Measurements from ENCODE around the gene LRP1B. TPM values are rescaled to one million over a fixed set of nuclear protein-coding genes. Genes with fewer than 3 reads are reported as not detected.
A peak's percentile ranks its signal among the peaks of the same experiment; 100 is the strongest.

Gene LRP1B
- total RNA-seq, 1 donor from 2014 or later = 0.25 TPM

DNA sequence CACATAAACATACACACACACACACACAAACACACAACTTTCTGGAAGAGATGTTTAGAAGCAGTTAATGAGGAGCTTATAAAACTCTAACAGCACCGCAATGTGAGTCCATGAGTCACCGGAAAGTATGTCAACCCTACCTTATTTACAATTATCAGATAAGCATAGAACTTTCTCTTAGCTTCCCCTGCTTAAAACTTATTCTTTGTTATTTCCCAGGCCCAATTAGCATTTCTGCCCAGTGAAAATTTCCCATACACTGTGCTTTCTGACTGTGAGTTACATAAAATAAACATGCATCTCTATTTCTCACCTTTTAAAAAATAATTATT lies 737.6 kb downstream of the LRP1B start:
- no peak for DNase-seq (ENCODE audit: low spot score)
- TF ChIP-seq, protein P1, sequence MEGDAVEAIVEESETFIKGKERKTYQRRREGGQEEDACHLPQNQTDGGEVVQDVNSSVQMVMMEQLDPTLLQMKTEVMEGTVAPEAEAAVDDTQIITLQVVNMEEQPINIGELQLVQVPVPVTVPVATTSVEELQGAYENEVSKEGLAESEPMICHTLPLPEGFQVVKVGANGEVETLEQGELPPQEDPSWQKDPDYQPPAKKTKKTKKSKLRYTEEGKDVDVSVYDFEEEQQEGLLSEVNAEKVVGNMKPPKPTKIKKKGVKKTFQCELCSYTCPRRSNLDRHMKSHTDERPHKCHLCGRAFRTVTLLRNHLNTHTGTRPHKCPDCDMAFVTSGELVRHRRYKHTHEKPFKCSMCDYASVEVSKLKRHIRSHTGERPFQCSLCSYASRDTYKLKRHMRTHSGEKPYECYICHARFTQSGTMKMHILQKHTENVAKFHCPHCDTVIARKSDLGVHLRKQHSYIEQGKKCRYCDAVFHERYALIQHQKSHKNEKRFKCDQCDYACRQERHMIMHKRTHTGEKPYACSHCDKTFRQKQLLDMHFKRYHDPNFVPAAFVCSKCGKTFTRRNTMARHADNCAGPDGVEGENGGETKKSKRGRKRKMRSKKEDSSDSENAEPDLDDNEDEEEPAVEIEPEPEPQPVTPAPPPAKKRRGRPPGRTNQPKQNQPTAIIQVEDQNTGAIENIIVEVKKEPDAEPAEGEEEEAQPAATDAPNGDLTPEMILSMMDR (IDR thresholded peaks at IDR 0.05) = no peak
- Mint-ChIP-seq H3K36me3 (ENCODE audit: low read depth) (no peaks in the 10 kb centered on the region), H3K27me3 (ENCODE audit: low read depth) (no peaks in the 10 kb centered on the region), H3K9me3 (ENCODE audit: low read depth) (no peaks in the 10 kb centered on the region), H3K4me3 (ENCODE audit: unreplicated experiment) (no peak overlapping the region), H3K4me1 (ENCODE audit: low read depth) (peaks cover 16% of the 10 kb centered on the region), H3K27ac (ENCODE audit: unreplicated experiment) (peak overlapping the region; percentile 80)

DNA sequence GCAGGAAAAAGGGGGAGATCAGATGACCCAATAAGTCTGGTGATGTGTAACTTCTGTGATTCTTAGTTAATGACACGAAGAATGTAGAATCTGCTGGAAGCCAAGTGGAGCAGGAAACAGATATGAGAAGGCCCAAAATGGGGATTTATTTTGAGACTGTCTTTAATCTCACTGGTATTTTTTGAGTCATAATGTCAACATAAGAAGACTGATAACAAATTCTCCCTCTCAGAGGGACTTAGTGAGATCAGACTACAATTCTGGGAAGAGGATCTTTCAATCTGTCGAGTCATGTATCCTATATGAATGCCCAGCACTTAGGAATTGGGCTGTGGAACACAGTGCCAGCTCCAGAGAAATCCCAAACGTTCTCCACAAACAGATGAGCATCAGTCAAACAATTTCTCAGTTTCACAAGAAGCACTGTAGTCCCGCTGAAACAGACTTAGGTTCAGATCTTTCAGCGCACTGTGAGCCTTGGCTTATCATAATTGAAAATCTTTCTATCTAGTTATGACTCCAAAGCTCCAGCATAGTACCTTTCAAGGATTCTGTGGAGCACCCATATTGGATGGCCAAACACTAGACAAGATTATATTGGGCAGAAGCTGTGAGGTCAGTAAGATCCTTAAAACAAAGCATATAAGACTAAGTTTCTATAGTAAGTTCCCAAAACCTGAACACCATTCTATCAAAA lies 738.2 kb downstream of the LRP1B start:
- H3K4me1 Mint-ChIP-seq (ENCODE audit: low read depth) = peaks cover 16% of the 10 kb centered on the region
- no peaks in the 10 kb centered on the region for H3K36me3 Mint-ChIP-seq (ENCODE audit: low read depth)
- no peak for DNase-seq (ENCODE audit: low spot score)
- TF ChIP-seq, protein P1 (IDR thresholded peaks at IDR 0.05) = no peak
- H3K27ac Mint-ChIP-seq (ENCODE audit: unreplicated experiment) = peak overlapping the region; percentile 80
- no peak overlapping the region for H3K4me3 Mint-ChIP-seq (ENCODE audit: unreplicated experiment)
- H3K27me3 Mint-ChIP-seq (ENCODE audit: low read depth) = no peaks in the 10 kb centered on the region
- H3K9me3 Mint-ChIP-seq (ENCODE audit: low read depth) = no peaks in the 10 kb centered on the region

DNA sequence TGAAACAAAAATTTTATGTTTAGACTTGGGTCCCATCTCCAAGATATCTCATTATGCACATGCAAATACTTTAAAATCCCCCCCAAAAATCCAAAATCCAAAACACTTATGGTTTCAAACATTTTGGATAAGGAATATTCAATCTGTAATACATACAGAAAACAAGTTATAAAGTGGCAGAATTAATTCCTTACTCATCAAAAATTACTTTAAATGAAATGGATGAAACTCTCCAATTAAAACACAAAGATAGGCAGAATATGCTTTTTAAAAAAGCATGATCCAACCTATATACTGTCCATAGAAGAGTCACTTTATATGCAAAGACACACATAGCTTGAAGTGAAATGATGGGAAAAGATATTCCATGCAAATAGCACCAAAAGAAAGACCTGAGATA lies 744.6 kb downstream of the LRP1B start:
- DNase-seq (ENCODE audit: low spot score) = no peak
- peaks cover 4% of the 10 kb centered on the region for H3K9me3 Mint-ChIP-seq (ENCODE audit: low read depth)
- H3K27me3 Mint-ChIP-seq (ENCODE audit: low read depth) = no peaks in the 10 kb centered on the region
- no peak overlapping the region for H3K27ac Mint-ChIP-seq (ENCODE audit: unreplicated experiment)
- no peak overlapping the region for H3K4me3 Mint-ChIP-seq (ENCODE audit: unreplicated experiment)
- TF ChIP-seq, protein P1 (IDR thresholded peaks at IDR 0.05) = no peak
- H3K36me3 Mint-ChIP-seq (ENCODE audit: low read depth) = no peaks in the 10 kb centered on the region
- H3K4me1 Mint-ChIP-seq (ENCODE audit: low read depth) = no peaks in the 10 kb centered on the region

DNA sequence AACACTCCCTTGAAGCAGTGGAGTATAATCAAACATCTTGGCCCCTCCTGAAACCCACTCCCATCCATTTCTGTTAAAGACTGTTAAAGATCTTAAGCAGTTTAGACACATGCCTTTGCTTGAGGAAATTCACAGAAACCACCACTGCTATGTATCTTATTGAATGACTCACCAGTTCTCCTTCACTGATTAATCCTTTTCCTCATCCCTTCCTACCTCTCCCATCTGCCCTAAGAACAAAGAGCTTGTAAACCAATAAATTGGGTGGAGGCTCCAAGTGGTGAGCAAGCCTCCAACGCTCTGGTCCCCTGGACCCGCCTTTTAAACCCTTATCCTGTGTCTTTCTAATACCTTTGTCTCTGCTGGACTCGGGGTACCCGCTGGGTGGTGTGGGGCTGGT lies 746.1 kb downstream of the LRP1B start:
- DNase-seq (ENCODE audit: low spot score) = no peak
- Mint-ChIP-seq H3K36me3 (ENCODE audit: low read depth) (no peaks in the 10 kb centered on the region), H3K4me1 (ENCODE audit: low read depth) (no peaks in the 10 kb centered on the region), H3K27ac (ENCODE audit: unreplicated experiment) (no peak overlapping the region), H3K9me3 (ENCODE audit: low read depth) (peaks cover 4% of the 10 kb centered on the region), H3K27me3 (ENCODE audit: low read depth) (no peaks in the 10 kb centered on the region), H3K4me3 (ENCODE audit: unreplicated experiment) (no peak overlapping the region)
- TF ChIP-seq, protein P1 (IDR thresholded peaks at IDR 0.05) = no peak

DNA sequence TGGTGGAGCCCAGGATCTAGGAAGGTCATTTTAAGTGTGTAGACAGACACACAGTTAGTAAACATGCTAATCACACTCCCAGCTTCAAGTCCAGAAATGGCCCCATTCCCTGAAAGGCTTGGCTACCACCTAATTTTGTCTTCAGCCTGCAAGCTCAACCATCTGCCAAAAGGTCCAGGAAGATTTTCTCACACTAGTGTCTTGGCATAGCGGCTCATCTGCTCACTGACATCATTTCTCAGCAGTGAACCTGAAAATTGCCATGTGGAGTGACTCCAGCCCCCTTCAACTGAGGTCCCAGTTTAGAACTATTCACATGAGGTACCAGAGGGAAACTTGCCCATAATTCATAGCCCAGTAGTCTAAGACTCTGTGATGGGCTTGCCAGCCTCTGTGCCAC lies 748.9 kb downstream of the LRP1B start:
- no peak for DNase-seq (ENCODE audit: low spot score)
- TF ChIP-seq, protein P1 (IDR thresholded peaks at IDR 0.05) = no peak
- no peak overlapping the region for H3K27ac Mint-ChIP-seq (ENCODE audit: unreplicated experiment)
- no peak overlapping the region for H3K4me3 Mint-ChIP-seq (ENCODE audit: unreplicated experiment)
- H3K9me3 Mint-ChIP-seq (ENCODE audit: low read depth) = peaks cover 14% of the 10 kb centered on the region
- H3K36me3 Mint-ChIP-seq (ENCODE audit: low read depth) = peaks cover 5% of the 10 kb centered on the region
- no peaks in the 10 kb centered on the region for H3K4me1 Mint-ChIP-seq (ENCODE audit: low read depth)
- no peaks in the 10 kb centered on the region for H3K27me3 Mint-ChIP-seq (ENCODE audit: low read depth)
